LNCAP (cell line): Measurements from ENCODE around the gene FOXN1.

Source experiments
- TF ChIP-seq, protein P1 (sequence below): fragments of 450-650 bp; IDR thresholded peaks from 2 replicates; pipeline ENCODE4 v1.5.1; 2017; ENCODE audit warnings: mild to moderate bottlenecking

The FOXN1 gene

DNA sequence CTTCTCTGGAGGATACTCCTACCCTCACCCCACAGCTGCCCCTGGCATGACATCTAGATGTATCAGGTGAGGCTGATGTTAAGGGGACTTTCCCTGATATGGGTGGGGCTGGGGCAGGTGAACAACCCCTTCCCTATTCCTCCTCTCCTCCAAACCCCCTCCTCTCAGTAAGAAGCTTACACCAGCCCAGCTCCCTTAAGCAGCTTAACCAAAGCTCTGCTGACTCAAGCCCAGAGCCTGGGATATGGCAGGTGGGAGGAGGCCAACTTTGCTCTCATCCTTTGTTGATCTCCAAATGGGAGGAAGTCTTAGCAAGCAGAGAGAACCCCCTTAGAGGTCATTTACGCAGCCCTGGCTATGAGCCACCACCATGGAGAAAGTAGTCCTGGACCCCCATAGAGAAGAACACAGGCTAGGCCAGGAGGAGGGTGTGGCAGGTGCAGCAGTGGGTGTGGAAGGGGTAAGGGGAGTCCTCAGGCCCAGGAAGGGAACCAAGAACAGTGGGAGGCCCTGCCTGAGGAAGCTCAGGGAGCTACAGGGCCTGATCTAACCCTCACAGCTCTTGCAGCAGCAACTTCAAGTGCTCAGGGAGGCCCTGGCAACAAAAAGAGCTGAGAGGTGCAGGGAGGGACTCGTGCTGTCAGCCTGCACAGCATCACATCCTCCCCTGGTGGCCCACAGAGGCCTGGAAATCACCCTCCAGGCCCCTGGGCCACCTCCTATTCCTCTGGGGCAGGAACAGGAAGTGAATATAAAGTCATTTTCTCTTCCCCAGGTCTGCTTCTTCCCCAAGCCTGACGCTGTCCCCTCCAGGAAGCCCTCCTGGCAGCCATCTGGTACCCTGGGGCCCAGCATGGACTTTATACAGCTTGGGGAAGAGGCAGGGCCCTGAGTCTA is 43.3 kb downstream of the FOXN1 start:
- TF ChIP-seq, protein P1, sequence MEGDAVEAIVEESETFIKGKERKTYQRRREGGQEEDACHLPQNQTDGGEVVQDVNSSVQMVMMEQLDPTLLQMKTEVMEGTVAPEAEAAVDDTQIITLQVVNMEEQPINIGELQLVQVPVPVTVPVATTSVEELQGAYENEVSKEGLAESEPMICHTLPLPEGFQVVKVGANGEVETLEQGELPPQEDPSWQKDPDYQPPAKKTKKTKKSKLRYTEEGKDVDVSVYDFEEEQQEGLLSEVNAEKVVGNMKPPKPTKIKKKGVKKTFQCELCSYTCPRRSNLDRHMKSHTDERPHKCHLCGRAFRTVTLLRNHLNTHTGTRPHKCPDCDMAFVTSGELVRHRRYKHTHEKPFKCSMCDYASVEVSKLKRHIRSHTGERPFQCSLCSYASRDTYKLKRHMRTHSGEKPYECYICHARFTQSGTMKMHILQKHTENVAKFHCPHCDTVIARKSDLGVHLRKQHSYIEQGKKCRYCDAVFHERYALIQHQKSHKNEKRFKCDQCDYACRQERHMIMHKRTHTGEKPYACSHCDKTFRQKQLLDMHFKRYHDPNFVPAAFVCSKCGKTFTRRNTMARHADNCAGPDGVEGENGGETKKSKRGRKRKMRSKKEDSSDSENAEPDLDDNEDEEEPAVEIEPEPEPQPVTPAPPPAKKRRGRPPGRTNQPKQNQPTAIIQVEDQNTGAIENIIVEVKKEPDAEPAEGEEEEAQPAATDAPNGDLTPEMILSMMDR: no peak

- TF ChIP-seq, protein P1: no peak
Measured at GRCh38 chr17:28550858-28551257, 44.7 kb downstream of the FOXN1 start.

DNA sequence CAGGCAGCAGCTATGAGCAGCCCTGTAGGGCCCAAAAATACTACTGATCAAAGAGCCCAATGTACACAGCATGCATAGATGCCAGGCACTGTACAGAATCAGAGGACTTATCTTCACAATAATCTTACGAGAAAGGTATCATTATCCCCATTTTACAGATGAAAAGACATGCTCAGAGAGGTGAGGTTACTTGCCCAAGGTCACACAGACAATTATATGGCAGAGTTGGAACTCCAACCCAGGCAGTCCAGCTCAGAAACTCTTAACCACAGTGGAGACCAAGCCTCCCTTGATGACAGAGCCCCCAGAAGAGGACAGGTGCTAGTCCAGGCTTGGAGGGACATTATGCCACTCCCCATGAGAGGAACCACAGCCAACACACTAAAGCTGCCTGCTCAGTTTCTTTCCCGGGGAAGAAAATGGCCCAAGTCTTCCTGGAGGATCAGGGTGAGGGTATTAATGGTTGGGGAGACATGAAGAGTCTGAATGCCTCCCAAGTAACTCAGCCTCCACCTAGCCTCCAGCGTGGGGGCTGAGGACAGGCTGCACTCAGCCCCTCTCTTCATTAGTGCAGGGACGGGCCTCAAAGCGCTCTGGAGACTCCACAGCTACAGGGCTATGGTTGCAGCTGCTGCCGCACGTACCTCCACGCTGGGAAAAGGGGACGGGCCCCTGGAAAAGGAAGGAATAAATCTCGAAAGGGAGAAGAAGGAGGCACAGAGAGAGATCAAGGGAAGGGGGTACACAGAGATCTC is 45.5 kb downstream of the FOXN1 start:
- TF ChIP-seq, protein P1: no peak

DNA sequence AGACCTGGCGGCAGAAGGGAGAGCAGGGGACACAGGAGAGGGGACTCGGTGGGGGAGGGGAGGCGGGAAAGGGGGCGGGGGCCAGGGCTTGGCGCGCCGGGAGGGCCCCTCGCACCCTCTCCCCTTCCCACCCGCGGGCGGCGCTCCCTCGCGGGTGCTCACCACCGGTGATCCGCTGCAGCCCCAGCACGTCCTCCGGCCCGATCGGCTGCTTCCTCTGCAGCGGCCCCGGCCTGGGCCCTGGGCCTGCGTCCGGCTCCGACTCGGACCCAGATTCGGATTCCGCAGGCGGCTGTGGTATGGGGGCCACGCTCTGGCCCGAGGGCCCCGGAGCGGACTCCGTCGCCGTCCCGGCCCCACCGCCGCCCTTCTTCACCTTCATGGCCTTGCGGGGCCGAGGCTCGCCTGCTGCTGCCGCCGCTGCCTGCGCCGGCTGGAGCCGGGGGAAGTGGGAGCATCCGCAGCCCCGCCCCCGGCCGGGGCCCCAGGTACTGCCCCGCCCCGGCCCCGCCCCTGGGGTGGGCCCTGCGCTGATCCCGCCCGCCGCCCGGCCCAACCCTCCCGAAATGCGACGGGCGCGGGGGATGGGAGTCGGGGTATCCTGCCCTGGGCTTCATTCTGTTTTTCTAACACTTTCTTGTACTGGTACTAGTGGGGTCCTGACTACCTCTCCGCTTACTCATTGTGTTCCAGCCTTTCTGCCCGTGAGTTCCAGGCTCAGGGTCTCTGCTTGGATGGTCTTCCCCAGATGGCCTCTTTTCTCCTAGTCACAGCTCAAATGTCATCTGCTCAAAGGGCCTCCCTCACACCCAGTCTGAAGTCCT is 46.2 kb downstream of the FOXN1 start, which contains the start of gene UNC119:
Gene UNC119 (minus strand): TSS at position 449 of the 824 bp plus-strand sequence. CDS start 67 bp downstream, at position 382.
- TF ChIP-seq, protein P1: no peak

DNA sequence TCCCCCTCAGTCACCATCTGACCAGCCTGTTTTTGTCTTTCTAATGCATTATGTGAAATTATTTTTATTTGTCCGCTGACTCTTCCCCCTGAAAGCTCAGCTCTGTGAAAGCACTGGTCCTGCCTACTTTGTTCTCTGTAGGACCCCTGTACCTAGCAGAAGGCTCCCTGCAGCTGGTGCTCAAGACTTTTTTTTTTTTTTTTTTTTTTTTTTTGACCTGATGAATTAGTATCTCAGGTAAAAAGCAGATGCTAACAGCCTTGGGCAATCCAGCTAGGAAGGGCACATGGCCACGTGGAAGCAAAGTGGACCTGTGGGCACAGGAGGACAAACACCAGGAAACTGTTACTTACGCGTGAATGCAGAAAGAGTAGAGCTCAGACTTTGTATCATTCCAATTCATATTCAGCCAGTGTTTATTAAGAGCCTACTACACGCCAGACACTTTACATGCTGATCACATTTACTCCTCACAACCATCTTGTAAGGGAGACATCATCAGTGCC is 46.9 kb downstream of the FOXN1 start:
- TF ChIP-seq, protein P1: no peak

- TF ChIP-seq, protein P1: peak; percentile 23; the same call in 1 of the 2 replicates
Measured at GRCh38 chr17:28554565-28554964, 48.4 kb downstream of the FOXN1 start.

- TF ChIP-seq, protein P1: no peak
Measured at GRCh38 chr17:28555022-28555421, 48.9 kb downstream of the FOXN1 start.
